ENCODE data around the gene SLC44A3. TPM values are rescaled to one million over a fixed set of nuclear protein-coding genes. Genes with fewer than 3 reads are reported as not detected.

SLC44A3 gene
- total RNA-seq, 4 donors from 2014 or later, result 0.19 TPM; not detected in 3

DNA sequence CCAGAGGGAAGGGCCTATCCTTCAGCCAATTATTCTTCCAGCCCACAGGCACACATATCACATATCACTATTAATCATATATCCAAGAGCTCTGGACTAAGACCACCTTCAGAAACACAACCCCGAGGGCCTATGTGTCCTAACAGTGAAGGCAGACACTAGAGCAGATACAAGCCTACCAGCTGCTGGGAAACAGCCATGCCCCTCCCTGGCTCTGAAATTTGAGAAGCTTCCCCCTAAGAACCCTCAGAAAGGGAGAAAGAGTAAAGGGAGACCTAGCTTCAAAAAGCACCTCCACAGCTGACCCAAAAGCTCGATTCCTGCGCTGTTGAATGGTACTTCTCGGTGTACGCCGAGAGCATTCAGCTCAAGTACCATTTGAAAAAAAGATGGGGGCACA, 89.3 kb downstream of the SLC44A3 start:
- Histone ChIP-seq H3K4me3 (no peak overlapping the region), H3K4me1 (no peaks in the 10 kb centered on the region), H3K27ac (no peak overlapping the region), H3K9me3 (no peaks in the 10 kb centered on the region), H3K36me3 (no peaks in the 10 kb centered on the region), H3K27me3 (no peaks in the 10 kb centered on the region)
- DNase-seq (no peak), ATAC-seq (no peak)
- TF ChIP-seq, protein P1, sequence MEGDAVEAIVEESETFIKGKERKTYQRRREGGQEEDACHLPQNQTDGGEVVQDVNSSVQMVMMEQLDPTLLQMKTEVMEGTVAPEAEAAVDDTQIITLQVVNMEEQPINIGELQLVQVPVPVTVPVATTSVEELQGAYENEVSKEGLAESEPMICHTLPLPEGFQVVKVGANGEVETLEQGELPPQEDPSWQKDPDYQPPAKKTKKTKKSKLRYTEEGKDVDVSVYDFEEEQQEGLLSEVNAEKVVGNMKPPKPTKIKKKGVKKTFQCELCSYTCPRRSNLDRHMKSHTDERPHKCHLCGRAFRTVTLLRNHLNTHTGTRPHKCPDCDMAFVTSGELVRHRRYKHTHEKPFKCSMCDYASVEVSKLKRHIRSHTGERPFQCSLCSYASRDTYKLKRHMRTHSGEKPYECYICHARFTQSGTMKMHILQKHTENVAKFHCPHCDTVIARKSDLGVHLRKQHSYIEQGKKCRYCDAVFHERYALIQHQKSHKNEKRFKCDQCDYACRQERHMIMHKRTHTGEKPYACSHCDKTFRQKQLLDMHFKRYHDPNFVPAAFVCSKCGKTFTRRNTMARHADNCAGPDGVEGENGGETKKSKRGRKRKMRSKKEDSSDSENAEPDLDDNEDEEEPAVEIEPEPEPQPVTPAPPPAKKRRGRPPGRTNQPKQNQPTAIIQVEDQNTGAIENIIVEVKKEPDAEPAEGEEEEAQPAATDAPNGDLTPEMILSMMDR (IDR thresholded peaks at IDR 0.05 in 4 of 5, conservative IDR thresholded peaks at IDR 0.05 in 1 of 5), result no peak
- TF ChIP-seq POLR2A (IDR thresholded peaks at IDR 0.05), result no peak
- intact Hi-C loops (cut with DNase I; ENCODE audit: low total_unique reads) (no loop called here), in situ Hi-C loops (cut with MboI; ENCODE audit: low sequenced_read_pairs in 4 of 4) (no loop called here)

- DNase-seq (no peak), ATAC-seq (no peak)
- in situ Hi-C loops (cut with MboI; ENCODE audit: low sequenced_read_pairs in 4 of 4) (no loop called here), intact Hi-C loops (cut with DNase I; ENCODE audit: low total_unique reads) (no loop called here)
- Histone ChIP-seq H3K4me3 (no peak overlapping the region), H3K36me3 (no peaks in the 10 kb centered on the region), H3K4me1 (no peaks in the 10 kb centered on the region), H3K27ac (peak overlapping the region in 1 of 4 donors; percentile 22), H3K9me3 (no peaks in the 10 kb centered on the region), H3K27me3 (no peaks in the 10 kb centered on the region)
- TF ChIP-seq POLR2A (IDR thresholded peaks at IDR 0.05), result no peak
- TF ChIP-seq, protein P1 (IDR thresholded peaks at IDR 0.05 in 4 of 5, conservative IDR thresholded peaks at IDR 0.05 in 1 of 5), result no peak
These were observed 92.4 kb downstream of the SLC44A3 start for GRCh38 chr1:94912263-94913184.

- Histone ChIP-seq H3K36me3 (no peaks in the 10 kb centered on the region), H3K27me3 (peaks cover 0 to 5% (median 0%) of the 10 kb centered on the region in 3 donors), H3K27ac (no peak overlapping the region), H3K4me1 (peaks cover 0 to under 1% of the 10 kb centered on the region in 2 donors), H3K4me3 (no peak overlapping the region), H3K9me3 (no peaks in the 10 kb centered on the region)
- intact Hi-C loops (cut with DNase I; ENCODE audit: low total_unique reads) (no loop called here), in situ Hi-C loops (cut with MboI; ENCODE audit: low sequenced_read_pairs in 4 of 4) (no loop called here)
- ATAC-seq (no peak), DNase-seq (no peak)
- TF ChIP-seq, protein P1 (IDR thresholded peaks at IDR 0.05 in 4 of 5, conservative IDR thresholded peaks at IDR 0.05 in 1 of 5), result no peak
- no peak for TF ChIP-seq POLR2A (IDR thresholded peaks at IDR 0.05)
These were observed 97.1 kb downstream of the SLC44A3 start for GRCh38 chr1:94917251-94917650.

DNA sequence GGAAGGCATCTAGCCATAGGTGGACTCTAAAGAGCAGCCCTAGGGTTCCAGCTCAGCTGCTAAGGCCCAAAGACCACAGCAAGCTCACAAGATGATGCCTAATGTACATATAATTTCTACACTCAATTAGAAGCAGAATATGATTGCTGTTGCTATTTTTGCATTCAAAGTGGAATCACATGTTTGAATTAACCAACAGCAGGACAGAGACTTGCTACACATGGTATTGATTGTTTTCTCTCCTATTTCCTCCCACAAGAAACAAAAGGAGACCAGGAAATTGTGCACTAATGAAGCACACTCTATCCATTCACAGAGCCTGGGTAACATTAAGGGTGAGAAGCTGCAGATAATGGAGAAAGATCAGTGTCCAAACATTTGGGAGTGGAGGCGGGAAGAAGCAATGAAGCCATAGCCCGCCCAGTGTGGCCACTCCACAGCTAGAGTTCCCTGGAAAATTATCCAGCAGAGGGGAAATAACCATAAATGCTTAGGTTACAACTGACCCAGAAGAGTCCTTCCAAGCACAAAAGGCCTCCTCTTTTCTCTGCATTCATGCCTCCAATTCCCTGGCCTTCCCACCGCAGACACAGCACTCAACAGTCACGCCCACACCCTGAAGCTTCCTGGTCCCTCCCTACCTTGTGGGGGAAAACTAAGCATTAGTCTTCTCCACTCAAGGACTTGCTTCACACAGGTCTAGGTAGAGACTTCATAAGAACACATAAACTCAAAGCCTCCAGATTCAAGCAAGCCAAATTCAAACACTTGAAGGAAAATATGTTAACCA, 99.3 kb downstream of the SLC44A3 start:
- in situ Hi-C loops (cut with MboI; ENCODE audit: low sequenced_read_pairs in 4 of 4), result no loop called here
- no peak for ATAC-seq
- no peak overlapping the region for H3K27ac ChIP-seq

More for the DNA sequence above, 99.3 kb downstream of the SLC44A3 start:
- H3K4me1 ChIP-seq, result peaks cover 0 to 15% of the 10 kb centered on the region in 2 donors
- intact Hi-C loops (cut with DNase I; ENCODE audit: low total_unique reads), result loop anchor here (10.0 kb wide), 1 partner anchor 105 kb away; no protein-coding TSS in a partner anchor
- no peak for DNase-seq
- peaks cover 12 to 27% (median 15%) of the 10 kb centered on the region in 3 donors for H3K27me3 ChIP-seq
- no peaks in the 10 kb centered on the region for H3K36me3 ChIP-seq
- TF ChIP-seq, protein P1 (IDR thresholded peaks at IDR 0.05 in 4 of 5, conservative IDR thresholded peaks at IDR 0.05 in 1 of 5), result no peak
- no peak for TF ChIP-seq POLR2A (IDR thresholded peaks at IDR 0.05)
- no peak overlapping the region for H3K4me3 ChIP-seq
- H3K9me3 ChIP-seq, result no peaks in the 10 kb centered on the region
